Fibroblast of skin of abdomen (primary cell): ENCODE results near the gene VSIG10L.

Experiments
- DNase-seq: peaks from one replicate; pipeline ENCODE4 v3.0.0-alpha.2; 2013

Gene VSIG10L

DNA sequence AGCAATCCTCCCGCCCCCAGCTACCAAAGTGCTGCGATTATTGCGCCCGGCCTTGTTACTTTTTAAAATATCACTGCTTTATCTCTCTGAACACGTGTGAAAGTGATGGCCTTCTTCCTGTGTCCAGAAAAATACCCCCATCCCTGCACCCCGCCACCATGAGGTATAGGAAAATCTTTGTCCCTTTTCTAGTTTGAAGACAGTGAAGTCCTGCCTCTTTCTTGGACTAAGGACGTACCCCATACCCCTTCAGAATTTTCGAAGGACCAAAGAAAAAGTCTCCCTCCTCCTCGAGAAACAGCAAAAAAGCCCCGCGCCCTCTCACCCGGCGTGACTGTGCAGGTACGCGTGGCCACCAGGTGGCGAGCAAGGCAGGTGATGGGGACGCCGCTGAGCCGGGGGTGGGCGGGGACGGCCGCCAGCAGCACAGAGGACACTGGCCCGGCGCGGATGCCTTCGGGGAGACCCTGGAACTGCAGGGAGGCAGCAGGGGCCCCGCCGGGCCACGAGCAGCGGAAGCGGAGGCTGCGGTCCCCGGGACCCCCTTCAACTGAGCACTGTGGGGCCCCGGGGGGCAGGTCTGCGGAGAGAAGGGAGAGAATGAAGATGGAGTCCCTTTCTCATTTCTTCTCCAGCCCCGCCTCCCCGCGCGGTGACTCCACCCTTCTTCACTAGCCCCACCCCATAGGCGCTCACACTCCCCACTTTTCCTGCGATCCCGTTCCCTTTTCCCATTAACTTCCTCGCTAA is 3.2 kb downstream of the VSIG10L start:
- DNase-seq: peak; percentile 66

DNA sequence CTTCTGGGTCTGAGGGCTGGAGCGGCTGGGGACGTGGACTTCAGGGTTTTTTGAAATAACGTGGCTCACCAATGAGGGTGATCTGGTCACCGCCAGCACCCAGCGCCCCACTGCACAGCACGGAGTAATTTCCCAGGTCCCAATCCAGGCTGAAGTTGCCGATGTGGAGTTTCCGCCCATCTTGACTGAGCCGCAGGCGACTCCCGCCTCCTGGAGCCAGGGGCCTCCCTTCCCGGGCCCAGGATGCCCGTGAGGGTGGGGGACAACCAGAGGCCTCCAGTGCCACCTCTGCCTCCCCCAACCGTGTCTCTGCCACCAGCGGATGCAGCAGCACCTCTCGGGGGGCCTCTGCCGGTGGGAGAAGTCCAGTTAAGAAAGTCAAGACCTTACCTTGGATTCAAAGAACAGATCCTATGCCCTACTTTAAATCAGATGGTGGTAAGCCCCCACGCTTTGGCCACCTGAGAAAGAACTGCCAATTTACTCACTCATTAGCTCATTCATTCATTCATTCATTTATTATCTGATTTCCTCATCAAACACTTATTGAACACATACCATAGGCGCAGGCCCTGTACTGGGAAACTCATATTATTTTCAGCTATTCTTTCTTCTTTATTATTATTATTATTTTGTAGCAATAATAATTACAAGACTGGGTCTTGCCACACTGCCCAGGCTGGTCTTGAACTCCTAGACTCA is 3.9 kb downstream of the VSIG10L start:
- no peak for DNase-seq

DNA sequence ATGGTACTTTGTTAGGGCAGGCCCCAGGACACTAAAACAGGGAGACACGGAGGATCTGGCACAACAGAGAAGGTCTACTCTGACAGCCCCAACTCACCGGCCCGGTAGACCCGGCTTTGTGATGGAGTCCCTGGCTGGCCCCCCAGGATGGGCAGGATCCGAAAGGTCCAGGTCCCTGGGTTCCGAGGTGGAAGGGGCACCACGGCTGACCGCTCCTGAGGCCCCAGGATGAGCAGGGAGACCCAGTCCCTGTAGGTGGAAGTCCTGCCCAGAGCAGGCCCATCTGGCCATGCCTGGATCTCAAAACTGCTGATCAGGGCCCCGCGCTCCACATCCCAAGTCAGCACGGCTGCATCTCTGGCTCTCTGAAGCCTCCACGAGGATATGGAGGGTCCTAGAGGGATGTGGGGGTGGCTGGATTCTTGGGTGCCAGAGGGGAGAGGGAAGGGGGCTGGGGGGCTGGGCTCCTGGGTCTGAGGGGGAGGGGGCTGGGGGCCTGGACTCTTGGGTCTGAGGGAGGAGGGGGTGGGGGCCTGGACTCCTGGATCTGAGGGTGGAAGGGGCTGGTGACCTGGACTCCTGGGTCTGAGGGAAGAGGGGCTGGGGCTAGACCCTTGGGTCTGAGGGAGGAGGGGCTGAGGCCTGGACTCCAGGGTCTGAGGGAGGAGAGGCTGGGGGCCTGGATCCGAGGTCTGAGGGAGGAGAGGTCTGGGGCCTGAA is 4.6 kb downstream of the VSIG10L start:
- DNase-seq: no peak

DNA sequence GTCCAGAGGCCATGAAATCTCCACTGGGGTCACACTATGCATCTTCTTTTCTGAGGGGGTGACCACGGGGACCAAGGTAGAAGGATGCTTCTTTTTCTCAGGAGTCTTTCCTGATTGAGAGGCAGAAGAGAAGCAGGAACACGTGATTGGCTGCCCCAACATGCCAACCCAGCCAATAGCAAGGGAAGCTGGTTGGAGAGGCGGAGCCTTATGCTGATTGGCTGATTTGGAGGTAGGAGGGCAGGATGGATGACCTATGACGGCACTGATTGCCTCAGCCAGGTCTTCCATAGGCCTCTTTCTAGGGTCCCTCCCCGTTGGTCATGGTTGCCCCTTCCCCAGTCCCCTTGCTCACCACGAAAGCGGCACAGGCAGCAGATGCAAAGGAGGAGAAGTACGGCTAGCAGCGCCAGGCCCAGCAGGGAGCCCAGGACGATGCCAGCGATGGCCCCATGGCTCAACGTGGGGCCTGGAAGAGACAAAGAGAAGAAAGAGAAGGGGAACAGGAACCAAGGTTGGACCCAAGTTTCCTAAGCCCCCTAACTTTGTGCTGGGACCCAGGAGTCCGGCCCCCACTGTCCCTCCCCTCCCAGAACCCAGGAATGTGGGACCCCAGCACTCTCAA is 8.0 kb downstream of the VSIG10L start:
- DNase-seq: no peak

DNA sequence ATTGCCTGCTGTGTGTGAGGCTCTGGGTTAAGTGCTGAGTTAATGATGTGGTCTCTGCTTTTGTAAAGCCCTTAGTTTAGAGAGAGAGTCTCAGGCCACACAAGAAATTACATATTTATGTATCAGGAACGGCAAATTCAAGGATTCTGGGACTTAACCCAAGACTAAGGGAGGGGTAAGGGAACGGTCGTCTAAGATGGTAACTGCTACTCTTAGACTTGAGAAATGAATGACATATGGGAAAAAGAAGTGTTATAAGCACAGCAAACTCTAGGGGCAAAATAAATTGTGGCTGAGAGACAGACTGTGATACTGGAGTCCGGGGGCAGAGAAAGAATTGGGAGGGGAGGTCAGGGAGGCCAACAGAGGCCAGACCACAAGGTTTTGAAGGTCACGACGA is 10.2 kb downstream of the VSIG10L start:
- DNase-seq: no peak

DNA sequence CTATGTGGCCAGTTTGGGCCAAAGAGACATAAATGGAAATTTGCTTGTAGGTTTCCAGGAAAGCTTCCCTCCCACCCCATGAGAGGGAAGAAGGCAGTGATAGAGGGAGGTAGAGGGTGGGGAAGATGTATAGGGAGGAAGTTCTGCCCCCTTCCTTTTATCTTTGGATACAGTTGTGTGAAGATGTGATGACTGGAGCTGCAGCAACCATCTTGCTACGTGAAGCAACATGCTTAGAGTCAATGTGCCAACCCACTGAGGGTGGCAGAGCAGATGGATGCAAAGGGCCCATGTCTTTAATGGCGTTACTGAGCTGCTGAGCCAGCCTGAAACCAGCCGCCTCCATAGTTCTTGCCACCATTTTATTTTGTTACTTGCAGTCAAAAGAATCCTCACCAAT is 10.7 kb downstream of the VSIG10L start:
- DNase-seq: no peak

DNA sequence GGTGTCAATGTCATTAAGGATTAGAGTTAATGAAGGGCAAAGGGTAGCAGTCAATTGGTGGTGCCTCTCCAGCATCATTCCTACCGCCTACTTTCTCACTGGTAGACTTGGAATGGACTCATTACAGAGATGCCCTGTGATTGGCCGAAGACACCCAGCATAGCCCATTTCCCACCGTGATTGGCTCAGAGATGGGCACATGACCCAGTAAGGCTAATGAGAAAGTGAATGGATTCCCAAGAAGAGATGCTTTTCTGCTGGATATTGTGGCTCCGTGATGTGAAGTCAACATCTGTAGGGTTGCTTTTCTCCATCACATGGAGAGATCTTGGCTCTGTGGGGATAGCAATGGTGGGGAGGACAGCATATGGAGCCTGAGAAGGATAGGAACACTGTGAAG is 11.6 kb downstream of the VSIG10L start:
- no peak for DNase-seq

DNA sequence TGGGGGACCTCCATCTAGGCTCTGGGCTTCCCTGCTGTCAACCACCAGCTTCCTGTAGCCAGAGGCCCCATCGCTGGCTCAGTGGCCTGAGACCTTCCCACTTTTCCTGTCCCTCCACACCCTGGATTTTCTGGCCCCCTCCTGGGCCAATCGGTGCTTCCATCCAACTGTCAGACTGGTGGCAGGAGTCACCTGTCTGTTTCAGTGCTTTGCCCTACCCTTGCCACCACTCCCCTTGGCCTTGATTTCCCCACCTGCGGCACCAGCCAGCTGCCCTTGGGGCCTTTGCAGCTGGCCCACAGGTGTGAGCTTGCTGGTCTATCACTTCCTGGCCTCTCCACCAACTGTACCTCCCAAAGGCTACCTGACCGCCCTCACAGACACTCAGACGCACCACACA is 12.5 kb downstream of the VSIG10L start:
- DNase-seq: no peak

DNA sequence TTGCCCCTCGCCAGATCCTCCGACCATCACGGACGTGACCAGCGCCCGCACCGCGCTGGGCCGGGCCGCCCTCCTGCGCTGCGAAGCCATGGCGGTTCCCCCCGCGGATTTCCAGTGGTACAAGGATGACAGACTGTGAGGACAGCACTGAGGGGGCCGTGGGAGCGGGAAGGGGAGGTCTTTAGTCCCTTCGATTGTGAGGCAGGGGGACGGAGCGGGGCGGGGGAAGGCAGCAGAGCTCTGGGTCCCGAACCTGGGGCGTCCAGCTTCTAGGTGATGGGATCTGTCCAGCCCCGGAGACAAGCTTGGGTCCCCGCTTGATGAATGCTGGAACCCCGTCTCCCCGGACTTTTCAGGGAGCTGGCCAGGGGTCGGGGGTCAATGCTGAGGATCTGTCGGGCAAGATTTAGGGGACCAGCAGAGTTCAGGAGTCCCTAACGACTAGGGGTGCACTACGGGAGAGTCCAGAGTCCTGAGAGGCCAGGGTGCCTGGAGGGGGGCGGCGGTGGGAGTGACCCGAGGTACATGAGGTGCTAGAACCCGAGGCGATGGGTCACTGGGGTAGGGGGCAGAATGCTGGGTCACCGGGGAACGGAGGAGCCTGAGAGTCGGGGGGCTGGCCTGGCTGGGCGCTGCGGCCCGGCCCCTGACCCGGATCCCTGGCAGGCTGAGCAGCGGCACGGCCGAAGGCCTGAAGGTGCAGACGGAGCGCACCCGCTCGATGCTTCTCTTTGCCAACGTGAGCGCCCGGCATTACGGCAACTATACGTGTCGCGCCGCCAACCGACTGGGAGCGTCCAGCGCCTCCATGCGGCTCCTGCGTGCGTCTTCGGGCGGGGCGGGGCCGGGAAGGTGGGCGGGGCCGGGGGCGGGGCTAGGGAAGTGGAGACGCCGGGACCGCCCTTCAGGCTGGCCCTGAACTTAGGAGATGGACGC is 14.6 kb downstream of the VSIG10L start:
- peak; percentile 27 for DNase-seq

DNA sequence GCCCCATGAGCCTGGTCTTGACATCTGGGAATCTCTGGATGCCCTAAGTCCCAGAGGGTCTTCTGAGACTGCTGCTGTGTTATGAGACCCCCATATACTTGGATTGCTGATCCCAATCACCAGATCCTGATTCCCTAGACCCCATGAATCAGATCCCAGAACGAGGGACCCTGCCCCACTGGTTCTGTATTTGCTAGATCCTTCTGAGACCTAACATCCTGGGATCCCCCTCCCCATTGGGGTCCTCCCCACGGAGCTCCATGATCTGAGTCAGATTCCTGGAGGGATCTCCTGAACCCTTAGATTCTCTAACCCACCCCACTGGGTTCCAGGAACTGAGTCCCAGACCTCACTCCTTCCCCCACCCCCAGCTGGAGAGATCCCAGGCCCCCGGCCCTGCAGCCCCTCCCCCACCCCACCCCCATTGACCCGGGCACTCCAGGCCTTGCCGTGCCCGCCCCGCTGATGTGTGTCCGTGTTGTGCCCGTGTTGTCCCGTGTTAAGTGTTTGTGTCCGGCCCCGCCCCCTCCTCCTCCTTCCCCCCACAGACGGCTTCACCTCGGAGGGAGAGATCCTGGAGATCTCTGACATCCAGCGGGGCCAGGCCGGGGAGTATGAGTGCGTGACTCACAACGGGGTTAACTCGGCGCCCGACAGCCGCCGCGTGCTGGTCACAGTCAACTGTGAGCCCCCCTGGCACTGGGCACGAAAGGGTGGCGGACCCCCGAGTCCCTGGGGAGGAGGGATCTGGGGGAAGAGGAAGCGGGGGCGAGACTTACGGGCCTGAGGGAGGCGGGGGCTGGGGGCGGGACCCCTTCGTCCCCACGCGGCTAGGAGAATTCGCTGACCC is 15.5 kb downstream of the VSIG10L start:
- DNase-seq: no peak

DNA sequence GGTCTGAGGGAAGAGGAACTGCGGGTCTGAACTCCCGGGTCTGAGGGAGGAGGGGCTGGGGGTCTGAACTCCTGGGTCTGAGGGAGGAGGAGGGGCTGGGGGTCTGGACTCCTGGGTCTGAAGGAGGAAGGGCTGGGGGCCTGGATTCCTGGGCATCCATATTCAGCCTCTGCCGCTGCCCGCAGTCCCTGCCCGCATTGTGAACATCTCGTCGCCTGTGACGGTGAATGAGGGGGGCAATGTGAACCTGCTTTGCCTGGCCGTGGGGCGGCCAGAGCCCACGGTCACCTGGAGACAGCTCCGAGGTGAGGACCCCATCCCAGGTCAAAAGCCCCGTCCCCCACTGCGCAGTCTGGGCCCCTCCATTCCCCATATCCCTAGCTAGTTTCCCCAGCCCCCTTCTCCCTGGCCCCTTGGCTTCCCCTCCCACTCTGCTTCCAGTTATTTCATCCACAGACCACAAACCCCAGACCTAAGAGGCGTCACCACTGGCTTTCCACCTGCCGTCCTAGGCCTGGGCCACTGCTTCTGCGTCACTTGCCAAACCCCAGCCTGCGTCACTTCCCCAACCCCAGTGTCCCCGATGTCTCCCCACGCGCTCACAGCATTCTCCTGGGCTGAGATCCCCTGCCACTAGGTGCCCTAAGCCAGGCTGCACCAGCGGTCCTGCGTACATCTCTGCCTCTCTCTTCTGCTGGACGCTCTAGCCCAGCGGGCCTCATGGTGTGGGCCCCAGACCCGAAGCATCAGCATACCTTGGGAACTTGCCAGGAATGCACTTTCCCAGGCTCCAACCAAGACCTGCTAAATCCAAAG is 16.6 kb downstream of the VSIG10L start:
- DNase-seq: no peak

DNA sequence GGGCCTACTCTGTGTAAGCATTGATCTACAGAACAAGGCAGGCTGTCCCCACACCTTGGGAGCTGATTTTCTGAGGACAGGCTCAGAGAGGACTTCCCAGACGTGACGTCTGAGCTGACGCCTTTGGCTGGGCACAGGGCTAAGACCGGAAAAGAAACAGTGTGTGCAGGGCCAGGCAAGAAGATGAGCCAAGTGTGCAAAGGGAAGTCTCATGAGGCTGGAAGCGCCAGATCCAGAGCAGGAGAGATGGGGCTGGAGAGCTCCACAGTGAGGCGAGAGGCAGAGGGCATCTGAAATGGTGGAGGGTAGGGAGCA is 17.8 kb downstream of the VSIG10L start:
- no peak for DNase-seq

DNA sequence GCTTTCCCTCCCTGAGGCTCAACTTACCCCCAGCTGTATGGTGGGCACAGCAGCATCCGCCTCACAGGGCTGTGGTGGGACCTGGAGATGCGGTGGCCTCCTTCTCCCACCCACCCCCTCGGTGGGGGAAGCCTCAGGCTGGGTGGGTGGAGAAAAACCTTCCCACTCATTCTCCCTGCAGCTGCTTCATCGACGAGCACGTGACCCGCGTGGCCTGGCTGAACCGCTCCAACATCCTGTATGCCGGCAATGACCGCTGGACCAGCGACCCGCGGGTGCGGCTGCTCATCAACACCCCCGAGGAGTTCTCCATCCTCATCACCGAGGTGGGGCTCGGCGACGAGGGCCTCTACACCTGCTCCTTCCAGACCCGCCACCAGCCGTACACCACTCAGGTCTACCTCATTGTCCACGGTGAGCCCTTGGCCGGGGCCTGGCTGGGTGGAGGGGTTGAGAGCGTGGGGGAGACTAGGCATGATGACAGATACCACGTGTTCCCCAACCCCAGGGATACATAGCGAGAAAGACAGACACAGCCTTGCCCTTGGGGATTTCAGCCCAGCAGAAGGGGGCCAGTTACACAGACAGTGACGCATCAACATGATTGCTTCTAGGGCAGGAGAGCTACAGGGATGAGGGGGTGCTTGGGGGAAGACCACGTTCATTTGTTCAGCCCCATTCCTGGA is 18.3 kb downstream of the VSIG10L start:
- no peak for DNase-seq

DNA sequence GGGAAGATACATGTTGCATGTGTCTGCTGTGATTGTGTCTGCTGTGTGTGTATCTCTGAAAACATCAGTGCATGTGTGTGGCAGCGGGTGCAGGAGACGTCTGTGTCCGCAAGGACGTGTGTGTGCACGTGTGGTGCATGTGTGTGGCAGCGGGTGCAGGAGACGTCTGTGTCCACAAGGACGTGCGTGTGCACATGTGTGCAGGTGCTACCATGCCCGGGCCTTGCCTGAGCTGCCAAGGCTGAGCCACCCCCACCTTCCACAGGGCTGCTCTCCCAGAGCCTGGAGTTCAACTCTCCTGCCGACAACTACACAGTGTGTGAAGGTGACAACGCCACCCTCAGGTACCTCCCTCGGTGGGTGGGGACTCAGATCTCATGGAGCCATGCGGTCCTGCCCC is 20.1 kb downstream of the VSIG10L start:
- no peak for DNase-seq

DNA sequence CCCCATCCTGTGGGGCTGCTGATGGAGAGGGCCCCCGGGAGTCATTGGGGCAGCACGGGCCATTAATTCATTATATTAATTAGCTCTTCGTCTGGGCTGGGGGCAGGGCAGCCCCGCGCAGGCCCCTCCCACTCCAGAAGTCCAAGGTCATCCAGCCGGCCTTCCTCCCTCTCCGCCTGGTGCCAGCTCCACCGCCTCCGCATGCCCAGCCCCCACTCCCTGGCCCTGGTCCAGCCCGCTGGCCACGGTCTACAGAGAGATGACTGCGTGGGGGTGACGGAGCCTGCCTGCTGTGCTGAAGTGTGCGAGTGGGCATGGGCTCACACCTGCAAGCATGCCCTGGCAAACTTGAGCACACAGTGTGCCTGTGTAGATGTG is 21.7 kb downstream of the VSIG10L start:
- no peak for DNase-seq

DNA sequence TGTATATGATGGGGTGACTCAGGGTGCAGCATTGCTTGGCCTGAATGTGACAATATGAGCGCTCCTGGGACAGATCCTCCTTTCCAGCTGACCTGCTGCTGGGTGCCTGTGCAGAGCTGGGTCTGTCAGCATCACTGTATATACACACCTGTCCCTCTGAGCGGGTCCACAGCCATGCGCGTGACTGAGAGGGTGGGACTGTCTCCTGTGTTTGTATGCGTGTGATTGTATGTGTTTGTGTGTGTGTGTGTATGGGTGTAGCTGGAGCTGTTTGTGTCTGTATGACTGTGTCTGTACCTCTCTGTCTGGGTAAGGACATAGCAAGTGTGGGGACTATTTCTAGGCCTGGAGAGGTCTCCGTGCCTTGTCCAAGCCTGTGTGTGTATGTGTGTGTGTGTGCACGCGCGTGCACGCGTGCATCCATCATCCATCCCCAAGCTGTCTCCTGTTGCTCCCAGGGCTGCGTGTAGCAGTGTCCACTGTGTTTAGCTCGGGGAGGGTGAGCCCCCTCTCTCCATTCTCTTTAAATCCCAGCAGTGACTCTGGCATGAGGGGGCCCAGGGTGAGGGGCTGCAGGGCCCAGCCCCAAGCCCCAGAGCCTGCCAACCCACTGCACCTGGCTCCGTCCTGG is 22.2 kb downstream of the VSIG10L start:
- no peak for DNase-seq

DNA sequence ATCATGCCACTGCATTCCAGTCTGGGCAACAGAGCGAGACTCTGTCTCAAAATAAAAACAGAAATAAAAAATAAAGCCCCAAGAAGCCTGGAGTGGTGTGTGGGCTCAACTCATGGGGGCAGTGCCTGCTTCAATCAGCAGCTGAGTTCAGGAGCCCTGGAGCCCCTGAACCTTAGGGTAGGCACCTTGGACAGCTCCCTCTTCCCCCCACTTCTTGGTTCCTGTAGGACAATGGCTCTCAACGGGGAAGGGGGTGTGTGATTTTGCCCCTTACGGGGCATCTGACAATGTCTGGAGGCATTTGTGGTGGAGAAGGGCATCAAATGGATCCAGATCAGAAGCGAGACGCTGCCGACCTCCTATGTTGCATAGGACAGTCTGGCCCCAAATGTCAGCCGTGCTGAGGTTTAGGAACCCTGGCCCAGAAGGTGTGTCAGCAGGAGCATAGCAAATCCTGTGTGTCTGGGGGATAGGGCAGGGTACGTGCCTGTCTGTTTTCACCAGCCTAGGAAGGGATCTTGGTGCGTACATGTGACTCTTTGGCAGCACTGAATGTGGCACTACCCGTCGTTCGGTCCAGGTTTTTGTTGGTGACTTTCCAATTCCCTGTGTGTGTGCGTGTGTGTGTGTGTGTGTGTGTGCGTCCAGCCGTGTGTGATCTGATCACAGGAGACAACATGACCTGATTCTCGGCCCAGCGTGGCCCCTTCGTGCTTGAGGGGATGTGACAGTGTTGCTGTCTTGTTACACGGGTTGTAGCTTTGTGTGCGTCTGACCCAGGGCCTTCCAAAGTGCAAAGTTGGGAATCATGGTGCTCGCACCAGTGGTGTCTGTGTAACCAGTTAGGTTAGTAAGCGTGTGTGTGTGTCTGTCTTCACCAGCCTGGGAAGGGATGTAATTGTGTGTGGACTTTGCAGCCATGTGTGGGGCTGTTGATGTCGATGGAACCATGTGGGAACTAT is 23.0 kb downstream of the VSIG10L start:
- DNase-seq: no peak

DNA sequence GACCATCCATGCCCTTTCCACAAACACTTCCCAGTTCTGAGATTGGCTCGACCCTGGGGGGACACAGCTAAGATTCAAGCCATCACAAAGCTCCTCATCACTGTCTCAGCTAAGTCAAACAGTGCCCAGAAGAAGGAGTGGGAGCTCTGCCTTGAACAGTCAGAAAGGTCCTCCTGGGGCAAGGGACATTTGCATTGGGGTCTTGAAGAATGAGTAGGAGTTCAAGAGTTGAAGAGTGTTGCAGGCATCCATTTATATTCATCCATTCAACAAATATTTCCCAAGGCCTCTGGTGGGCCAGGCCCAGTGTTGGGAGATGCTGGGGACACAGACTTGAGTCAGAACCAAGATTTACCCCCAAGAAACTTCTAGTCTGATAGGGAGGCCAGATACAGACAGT is 24.0 kb downstream of the VSIG10L start:
- no peak for DNase-seq
